ENCODE measurements around the gene RAPH1.

The RAPH1 gene

DNA sequence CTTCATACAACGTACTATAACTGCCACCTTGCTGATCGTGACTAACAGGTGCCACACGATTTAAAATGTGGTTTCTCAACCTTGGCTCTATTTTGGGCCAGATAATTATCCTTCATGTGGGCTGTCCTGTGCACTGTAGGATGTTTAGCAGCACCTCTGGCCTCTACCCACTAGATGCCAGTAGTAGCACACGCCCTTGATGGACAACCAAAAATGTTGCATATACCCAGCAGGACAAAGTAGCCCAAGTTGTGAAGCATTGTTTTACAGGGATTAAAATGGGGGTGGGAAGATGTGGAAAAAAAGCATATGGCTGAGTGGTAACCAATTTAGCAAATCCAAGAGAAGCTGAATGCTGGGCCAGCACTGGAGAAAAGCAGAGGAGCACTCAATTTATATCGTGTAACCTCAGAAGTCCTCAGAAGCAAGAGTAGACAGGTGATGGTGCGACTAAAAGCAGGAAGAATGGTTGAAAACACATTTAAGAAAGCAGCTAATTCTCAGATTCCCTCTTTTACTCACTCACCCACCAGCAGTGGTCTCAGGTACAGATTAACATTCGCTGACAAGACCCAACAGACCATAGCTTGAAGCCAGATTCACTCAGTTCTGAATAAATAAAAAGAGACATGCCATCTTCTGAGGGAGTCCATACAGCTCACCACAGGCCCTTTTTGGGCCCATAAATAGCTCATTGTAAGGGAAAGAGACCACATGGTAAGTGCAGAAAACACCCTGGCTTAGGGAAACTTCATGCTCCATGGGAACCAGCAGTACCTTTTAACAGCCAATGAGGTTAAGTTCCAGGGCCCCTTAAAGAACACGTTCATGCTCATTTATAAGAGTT is 50.6 kb downstream of the RAPH1 start:
- DNase-seq, result no peak

DNA sequence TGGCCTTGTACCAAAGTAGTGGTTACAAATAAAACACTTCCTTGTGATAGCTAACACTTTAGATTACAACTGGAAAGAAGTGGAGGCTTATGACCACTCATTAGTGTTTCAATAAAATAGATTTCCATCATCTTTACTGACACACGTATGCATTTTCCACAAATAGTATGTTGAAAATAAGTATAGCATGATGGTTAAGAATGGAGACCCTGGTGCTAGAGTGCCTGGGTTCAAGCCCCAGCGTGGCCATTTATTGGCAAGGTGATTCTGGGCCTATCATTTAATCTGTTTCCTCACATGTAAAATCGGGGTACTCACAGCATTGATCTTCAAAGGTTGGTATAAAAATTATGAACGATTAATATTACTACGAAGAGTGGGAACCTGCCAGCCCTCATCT is 54.5 kb downstream of the RAPH1 start:
- no peak for DNase-seq

DNA sequence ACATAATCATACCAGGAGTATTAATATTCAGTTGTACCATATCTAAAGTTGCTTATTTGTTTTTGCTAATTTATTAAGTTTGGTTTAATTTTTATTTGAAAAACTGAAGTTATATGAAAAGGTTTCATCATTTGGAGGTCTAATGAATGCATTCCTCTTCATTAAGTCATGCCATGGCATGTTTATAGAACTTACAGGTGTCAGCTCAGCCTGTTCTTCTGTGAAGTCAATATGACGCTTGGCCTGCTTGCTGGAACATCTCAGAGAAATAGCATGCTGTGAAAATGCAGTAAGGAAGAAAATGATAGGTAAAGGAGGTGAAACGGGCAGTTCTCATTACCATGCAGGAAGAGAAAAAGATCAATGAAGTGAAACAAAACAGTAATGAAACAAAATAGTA is 58.2 kb downstream of the RAPH1 start:
- DNase-seq, result no peak

DNA sequence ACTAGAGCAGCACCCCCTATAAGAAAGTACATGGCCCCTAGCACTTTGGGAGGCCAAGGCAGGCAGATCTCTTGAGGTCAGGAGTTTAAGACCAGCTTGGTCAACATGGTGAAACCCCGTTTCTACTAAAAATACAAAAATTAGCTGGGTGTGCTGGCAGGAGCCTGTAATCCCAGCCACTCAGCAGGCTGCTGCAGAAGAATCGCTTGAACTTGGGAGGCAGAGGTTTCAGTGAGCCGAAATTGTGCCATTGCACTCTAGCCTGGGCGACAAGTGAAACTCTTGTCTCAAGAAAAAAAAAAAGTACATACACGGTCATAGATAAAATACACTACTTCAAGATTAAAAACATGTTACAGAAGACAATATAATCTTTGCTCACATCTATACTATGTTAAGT is 63.8 kb downstream of the RAPH1 start:
- DNase-seq, result no peak

DNA sequence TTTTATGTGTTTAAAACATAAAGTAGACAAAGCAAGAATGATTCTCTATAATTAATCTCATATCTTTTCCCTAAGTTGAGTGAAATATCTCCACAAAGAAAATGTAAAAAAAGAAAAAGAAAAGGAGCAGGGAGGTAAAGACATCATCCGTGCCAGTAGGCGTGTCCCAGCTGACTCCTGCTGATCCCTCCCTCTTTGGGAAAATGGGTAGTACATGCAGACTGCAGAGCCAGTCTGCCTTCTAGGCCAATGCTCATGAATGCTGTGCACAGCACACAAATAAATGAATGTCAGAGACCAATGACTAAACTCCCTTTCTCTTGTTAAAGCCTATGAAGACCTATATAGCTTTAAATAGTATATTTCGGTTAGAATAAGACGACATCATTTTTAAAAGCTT is 64.7 kb downstream of the RAPH1 start:
- no peak for DNase-seq

DNA sequence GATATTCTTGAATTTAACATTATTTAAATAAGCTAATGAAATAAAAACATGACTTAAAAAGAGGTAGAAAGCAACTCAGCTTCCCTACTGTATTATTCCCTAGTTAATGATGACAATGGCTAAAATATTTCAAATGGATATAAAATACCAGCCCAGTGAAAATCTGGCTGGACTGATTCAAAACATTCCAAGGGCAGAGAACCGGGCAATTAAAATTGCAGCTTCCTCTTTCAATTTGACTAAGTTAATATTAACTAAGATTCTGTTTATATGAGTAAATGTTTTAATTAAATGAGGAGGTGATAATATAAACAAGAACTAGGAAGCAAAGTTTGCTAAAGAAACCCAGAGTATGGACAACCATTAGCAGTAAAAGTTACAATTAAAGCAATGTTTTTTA is 65.6 kb downstream of the RAPH1 start:
- no peak for DNase-seq

DNA sequence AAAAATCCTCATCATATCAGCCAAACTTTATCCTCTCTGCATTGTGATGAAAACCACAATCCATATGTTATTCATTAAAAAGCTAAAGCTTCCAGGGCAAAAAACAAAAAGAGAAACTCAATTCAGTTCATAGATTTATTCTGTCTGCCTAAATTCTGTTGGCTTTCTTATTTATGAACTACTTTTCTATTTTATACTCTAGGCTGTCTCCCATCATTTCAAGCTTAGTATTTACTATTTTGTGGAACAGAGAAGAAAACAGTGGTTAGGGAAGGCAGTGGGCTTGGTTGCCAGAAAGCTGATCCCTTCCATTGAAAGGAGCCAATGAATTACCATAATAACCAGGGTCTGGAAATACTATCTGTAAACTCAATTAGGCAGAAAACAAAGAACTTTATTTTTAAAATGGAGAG is 71.8 kb downstream of the RAPH1 start:
- no peak for DNase-seq

DNA sequence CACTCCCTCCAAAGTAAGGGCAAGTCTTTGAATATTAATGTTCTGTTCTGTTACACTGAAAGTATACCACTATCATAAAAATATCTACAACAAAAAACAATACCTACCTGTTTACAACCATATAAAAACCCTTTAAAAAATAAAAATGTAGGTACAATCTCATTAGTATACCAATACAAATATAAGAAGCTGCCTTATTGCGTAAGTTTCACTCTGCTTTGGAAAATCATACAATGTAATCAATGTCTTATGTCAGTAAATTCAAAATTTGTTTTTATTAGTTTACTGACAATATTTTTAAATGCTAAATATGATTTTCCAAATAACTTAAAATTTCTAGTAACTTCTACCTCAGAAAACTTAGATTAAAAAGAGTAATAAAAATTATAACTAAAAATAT is 72.8 kb downstream of the RAPH1 start:
- DNase-seq, result no peak

DNA sequence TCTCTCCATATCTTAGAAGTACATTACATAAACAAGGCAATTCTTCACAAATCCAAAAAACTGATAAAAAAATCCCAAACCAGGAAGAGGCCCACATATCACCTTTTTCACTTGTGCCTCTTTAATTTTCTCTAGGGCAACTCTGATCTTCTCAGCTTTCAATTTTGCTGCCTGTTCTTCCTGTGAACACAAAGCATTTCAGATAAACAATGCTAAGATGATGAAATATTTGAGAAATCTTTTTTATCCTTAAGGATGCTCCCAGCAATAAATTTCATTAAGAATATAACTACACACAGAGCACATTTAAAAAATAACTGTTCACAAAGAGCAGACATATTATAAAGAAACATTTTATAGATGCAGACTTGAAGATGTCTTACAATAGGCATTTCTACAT is 73.4 kb downstream of the RAPH1 start:
- peak in 1 of 2 experiments; percentile 31 for DNase-seq

DNA sequence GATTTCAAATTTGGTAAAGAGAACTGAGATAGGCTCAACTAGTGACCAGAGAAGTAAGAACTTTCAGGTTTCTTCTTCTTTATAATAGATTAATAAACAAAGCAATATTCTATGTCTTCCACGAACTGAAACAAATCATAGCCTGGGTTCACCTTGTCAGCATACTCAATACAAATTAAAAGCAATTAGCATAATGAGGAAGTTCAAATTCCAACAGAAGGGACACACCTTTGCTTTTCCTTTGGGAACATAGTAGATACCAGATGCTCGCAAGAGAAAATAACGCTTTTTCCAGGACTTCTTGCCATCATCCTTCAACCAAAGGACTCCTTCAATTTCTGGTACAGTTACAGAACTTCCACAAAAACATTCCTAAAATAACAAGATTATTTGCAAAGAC is 79.9 kb downstream of the RAPH1 start:
- DNase-seq, result no peak

DNA sequence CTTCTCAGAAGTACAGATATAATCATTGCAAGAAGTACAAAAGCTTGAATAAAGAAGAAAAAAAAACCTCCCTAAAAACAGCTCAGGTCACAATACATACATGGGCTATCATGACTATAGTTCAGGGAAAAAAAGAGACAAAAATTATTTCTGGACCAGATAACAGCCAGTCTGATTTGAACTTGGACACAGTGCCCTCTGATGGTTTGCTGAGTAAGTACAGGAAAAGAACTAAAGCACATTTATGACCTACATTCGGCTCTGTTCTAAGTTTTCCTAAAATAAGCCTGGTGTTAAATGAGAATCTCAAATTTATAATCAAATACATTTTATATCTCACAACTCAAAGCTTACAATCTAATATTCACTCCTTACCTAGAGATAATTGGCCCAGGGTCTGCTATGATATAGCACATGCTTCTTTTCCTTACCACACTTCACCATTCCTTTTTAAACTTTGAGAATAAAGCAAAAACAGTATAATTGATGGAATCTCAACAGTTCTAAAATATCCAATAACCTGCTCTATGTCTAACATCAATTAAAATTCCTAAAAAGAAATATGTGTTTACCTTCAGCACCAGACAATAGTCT is 81.1 kb downstream of the RAPH1 start:
- no peak for DNase-seq

DNA sequence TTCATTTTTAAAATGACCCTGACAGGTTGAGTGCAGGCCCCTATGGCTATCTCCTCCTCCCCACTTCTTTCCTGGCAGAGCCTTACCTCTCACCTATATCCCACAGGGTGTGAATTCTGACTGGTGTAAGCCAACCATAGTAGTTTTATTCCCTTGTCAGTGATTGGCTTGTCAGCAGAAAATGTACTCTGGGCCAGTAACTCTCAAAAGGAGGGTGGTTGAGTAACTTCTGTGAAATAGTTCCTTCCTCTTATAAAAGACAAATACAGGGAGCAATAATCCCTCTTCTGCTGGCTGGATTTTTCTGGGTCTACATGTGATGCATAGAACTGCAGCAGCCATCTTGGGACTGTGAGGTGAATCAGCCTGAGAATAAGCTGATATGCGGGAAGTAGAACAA is 83.4 kb downstream of the RAPH1 start:
- no peak for DNase-seq

DNA sequence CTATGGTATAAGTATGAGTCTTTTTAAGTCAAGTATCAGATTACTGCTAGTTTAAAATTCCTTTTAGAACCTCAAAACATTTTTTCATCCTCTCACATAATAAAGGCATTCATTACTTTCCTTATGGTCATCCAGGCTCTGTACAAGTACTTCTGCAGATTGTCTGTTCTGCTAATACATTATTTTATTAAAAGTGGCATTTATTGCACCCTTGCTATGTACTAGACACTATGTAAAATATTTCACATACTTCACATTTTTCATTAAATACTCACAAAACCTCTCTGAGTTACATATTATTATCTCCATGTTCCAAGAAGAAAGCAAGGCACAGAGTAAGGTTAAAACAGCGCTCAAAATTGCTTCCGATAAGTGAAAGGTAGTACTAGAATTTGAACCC is 84.1 kb downstream of the RAPH1 start:
- no peak for DNase-seq

DNA sequence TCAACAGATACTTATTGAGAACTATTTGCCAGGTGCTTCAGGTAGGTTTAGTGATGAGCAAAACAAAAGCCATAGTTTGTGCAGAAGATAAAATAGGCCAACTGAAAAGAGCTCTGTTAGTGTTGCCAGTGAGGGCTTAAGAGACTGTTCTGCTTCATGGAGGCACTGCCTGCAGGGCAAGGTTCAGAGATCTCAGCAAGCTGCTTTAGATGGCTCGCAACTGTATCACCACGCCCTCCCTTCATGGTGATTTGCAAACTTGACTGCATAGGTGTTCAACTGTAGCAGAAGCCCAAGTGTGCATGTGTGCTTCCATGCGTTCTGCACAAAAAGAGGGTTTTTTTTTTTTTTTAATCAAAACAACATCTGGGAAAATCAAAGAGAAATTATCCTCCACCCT is 84.5 kb downstream of the RAPH1 start:
- no peak for DNase-seq

DNA sequence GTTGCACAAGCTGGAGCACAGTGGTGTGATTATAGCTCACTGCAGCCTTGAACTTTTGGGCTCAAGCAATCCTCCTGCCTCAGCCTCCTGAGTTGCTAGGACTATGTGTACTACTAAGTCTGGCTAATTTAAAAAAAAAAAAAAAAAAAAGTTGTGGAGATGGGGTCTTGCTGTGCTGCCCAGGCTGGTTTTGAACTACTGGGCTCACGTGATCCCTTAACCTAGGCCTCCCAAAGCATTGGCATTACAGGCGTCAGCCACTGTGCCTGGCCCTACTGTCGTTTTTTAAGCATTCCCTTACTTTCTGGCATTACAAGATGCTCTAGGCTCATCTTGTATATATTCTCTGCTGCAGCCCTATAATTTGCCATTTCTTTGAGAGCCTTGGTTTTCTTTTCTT is 88.3 kb downstream of the RAPH1 start:
- DNase-seq, result no peak

DNA sequence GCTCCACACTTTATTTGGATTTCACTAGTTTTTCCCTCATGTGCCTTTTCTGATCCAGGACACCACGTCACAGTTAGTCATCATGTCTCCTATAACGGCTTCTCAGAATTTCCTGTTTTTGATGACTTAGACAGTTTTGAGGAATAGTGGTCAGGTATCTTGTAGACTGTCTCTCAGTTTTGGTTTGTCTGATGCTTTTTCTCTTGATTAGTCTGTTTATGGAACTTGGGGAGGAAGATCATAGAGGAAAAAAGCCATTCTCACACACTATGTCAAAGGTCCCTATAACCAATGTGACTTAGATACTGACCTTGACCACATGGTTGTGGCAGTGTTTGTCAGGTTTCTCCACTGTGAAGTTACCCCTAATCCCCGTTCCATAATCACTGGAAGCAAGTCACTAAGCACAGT is 89.0 kb downstream of the RAPH1 start:
- DNase-seq, result no peak

DNA sequence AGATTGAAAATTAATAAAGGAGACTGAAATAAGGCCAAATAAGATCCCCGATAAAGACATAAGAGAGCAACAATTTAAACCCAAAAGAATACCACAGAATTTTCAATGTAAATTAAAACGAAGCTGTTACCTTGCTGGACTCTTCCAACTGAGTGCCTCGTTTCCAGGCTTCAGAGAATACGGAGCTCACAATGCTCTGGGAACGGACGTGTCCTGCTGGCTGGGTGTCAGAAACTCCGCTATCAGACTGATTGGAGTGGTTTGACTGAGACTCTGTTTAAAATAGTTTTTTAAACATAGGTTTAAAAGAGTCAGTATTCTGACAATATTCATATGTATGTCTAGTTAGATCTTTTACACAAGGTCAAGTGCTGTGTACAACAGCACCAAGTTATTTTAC is 90.4 kb downstream of the RAPH1 start:
- no peak for DNase-seq

DNA sequence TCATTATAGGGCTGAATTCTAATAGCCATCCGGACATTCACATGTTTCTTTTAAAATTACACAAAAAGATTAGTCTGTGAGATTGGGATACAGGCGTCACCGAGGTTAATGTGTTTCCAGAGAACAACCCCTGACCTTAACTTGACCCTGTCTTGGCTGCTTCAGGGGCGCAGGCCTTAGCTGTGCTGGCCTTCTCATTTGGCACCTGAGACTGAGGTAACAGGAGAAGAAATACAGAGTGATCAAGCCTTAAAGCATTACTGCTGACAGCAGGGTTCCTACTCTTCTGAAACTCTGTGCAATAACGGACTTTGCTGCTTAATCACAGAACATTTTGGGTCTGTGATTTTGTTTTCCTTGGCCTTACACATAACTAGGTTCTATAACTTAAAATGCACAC is 92.6 kb downstream of the RAPH1 start:
- no peak for DNase-seq

DNA sequence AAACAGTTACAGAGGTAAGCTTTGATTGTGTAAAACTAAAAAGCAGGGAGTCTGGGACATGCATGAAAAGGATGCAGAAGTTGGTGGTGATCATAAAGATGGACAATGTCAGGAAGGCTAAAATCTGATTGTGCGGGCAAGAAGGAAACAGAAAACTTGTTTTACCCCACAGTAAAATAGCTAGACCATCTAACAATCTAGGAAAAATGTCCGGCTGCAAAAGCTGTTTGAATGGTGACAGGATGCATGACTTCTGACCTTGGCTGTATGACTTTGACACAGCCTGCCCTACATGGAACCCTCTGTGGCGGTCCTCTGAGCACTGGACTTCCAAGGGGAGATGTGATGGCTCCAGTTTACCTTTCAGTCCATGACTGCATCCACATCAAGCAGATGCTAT is 93.6 kb downstream of the RAPH1 start:
- no peak for DNase-seq

DNA sequence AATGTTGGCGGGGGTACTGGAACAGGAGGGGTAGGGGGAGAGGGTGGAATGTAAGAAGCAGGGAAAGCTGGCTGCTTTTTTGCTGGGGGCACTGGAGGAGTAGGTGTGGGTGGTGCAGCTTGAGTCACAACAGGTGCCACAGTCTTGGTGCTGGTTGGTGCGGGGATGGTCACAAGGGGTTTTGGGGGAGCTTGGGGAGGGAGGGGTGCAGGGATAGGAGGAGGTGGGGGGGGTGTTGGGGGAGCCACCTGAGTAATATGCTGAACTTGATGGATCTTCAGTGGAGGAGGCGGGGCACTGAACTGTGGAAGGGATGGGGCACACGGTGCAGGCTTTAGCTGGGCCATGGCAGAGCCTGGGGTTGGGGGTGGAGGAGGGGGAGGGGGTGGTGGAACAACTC is 94.4 kb downstream of the RAPH1 start:
- DNase-seq, result no peak

DNA sequence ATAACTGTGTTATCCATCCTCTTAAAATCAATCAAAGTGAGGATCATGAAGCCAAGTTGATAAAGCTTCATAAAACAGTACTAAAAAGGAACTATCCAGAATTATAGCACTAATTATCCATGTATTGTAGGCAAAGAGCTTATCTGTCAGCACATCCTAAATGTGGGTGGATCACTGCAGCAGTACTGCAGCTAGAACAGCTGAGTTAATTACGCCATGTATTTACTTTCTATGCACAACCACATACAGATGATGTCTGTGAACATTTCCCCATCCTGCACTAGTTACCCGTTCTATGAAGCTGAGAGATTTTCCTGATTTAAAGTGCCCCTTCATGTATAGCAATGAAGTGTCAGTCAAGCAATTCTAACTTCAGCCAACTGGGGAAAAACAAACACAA is 96.6 kb downstream of the RAPH1 start:
- DNase-seq, result no peak

DNA sequence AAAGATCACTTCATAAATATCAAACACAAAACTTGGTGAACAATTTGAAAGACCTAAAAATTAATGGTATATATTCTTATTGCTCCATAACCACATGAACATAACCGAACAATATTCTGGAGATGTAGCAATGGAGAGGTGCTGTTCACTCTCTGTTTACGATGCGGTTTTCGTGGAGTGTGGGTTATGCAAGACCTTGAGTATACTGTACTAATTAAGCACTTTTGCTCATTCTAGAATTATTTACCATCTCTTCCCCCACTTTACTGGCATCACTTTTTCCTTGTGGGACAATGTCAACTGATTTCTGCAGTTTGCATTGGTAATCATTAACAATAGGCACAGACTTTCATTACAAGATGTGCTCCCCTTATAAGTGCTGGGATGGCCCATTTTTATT is 97.6 kb downstream of the RAPH1 start:
- DNase-seq, result no peak

DNA sequence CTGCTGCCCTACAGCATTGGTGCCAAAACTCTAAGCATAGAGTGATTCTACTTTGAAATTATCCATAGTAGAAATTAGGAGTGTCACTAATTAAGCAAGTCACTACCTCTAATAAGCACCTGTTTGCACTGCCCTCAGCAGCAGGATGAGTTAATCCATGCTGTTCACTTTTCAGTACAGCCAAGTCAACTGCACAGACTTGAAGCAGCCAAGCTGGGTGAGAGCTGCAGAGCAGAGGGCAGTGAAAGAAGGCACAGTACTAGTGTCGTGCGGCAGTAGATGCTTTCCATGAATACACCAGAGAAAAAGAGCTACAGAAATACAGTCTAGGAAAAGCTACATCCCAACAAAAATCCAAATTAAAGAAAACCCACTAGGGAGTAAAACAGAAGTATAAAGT is 98.6 kb downstream of the RAPH1 start:
- no peak for DNase-seq

DNA sequence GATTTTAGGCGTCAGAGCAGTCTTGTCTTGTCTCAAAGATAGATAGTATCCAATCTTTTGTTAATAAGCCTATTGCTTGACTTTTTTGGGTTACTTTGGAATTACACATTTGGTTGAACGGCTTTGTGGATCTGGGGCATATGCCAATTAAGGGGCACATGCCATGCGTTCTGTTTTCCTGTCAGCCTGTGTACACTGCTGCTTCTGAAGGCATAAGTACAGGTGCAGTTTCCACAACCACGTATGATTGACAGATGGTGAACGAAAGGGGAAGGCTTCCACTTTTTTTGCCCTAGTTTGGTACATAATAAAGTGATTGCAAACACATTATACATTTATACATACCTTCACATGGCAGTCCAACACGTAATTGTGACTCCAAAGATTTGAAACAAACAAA is 102.3 kb downstream of the RAPH1 start:
- no peak for DNase-seq

Measured in NCI-H1930 (cell line).